Activated T-cell treated with anti-CD3 and anti-CD28 coated beads, Interleukin-2, amount 50 U/mL, for 48 hours (primary cell): ENCODE data around the gene MCCD1.

Source experiments
- DNase-seq, 2 experiments: peaks; one replicate each; pipeline ENCODE4 v3.0.0-alpha.2; 2020

MCCD1 gene

DNA sequence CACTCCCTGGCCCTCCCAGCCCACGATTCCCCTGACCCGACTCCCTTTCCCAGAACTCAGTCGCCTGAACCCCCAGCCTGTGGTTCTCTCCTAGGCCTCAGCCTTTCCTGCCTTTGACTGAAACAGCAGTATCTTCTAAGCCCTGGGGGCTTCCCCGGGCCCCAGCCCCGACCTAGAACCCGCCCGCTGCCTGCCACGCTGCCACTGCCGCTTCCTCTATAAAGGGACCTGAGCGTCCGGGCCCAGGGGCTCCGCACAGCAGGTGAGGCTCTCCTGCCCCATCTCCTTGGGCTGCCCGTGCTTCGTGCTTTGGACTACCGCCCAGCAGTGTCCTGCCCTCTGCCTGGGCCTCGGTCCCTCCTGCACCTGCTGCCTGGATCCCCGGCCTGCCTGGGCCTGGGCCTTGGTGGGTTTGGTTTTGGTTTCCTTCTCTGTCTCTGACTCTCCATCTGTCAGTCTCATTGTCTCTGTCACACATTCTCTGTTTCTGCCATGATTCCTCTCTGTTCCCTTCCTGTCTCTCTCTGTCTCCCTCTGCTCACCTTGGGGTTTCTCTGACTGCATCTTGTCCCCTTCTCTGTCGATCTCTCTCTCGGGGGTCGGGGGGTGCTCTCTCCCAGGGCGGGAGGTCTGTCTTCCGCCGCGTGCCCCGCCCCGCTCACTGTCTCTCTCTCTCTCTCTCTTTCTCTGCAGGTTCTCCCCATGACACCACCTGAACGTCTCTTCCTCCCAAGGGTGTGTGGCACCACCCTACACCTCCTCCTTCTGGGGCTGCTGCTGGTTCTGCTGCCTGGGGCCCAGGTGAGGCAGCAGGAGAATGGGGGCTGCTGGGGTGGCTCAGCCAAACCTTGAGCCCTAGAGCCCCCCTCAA lies 43.5 kb downstream of the MCCD1 start, which contains the start of gene LTA:
LTA (plus strand) TSS at position 249 of the 871 bp plus-strand sequence; CDS start at position 703, 454 bp downstream.
- DNase-seq = peak; percentile 90 to 92

DNA sequence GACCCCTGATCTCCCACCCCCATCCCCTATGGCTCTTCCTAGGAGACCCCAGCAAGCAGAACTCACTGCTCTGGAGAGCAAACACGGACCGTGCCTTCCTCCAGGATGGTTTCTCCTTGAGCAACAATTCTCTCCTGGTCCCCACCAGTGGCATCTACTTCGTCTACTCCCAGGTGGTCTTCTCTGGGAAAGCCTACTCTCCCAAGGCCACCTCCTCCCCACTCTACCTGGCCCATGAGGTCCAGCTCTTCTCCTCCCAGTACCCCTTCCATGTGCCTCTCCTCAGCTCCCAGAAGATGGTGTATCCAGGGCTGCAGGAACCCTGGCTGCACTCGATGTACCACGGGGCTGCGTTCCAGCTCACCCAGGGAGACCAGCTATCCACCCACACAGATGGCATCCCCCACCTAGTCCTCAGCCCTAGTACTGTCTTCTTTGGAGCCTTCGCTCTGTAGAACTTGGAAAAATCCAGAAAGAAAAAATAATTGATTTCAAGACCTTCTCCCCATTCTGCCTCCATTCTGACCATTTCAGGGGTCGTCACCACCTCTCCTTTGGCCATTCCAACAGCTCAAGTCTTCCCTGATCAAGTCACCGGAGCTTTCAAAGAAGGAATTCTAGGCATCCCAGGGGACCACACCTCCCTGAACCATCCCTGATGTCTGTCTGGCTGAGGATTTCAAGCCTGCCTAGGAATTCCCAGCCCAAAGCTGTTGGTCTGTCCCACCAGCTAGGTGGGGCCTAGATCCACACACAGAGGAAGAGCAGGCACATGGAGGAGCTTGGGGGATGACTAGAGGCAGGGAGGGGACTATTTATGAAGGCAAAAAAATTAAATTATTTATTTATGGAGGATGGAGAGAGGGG lies 44.7 kb downstream of the MCCD1 start:
- peak in 1 of 2 experiments; percentile 47 for DNase-seq

DNA sequence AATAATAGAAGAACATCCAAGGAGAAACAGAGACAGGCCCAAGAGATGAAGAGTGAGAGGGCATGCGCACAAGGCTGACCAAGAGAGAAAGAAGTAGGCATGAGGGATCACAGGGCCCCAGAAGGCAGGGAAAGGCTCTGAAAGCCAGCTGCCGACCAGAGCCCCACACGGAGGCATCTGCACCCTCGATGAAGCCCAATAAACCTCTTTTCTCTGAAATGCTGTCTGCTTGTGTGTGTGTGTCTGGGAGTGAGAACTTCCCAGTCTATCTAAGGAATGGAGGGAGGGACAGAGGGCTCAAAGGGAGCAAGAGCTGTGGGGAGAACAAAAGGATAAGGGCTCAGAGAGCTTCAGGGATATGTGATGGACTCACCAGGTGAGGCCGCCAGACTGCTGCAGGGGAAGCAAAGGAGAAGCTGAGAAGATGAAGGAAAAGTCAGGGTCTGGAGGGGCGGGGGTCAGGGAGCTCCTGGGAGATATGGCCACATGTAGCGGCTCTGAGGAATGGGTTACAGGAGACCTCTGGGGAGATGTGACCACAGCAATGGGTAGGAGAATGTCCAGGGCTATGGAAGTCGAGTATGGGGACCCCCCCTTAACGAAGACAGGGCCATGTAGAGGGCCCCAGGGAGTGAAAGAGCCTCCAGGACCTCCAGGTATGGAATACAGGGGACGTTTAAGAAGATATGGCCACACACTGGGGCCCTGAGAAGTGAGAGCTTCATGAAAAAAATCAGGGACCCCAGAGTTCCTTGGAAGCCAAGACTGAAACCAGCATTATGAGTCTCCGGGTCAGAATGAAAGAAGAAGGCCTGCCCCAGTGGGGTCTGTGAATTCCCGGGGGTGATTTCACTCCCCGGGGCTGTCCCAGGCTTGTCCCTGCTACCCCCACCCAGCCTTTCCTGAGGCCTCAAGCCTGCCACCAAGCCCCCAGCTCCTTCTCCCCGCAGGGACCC lies 45.6 kb downstream of the MCCD1 start:
- DNase-seq = peak; percentile 76 to 78

DNA sequence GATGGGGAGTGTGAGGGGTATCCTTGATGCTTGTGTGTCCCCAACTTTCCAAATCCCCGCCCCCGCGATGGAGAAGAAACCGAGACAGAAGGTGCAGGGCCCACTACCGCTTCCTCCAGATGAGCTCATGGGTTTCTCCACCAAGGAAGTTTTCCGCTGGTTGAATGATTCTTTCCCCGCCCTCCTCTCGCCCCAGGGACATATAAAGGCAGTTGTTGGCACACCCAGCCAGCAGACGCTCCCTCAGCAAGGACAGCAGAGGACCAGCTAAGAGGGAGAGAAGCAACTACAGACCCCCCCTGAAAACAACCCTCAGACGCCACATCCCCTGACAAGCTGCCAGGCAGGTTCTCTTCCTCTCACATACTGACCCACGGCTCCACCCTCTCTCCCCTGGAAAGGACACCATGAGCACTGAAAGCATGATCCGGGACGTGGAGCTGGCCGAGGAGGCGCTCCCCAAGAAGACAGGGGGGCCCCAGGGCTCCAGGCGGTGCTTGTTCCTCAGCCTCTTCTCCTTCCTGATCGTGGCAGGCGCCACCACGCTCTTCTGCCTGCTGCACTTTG lies 46.7 kb downstream of the MCCD1 start, which contains the start of gene TNF:
TNF (plus strand) TSS at position 231 of the 567 bp plus-strand sequence; CDS start at position 408, 177 bp downstream.
- DNase-seq = peak; percentile 92 to 93

DNA sequence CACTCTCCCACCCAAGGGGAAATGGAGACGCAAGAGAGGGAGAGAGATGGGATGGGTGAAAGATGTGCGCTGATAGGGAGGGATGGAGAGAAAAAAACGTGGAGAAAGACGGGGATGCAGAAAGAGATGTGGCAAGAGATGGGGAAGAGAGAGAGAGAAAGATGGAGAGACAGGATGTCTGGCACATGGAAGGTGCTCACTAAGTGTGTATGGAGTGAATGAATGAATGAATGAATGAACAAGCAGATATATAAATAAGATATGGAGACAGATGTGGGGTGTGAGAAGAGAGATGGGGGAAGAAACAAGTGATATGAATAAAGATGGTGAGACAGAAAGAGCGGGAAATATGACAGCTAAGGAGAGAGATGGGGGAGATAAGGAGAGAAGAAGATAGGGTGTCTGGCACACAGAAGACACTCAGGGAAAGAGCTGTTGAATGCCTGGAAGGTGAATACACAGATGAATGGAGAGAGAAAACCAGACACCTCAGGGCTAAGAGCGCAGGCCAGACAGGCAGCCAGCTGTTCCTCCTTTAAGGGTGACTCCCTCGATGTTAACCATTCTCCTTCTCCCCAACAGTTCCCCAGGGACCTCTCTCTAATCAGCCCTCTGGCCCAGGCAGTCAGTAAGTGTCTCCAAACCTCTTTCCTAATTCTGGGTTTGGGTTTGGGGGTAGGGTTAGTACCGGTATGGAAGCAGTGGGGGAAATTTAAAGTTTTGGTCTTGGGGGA lies 47.4 kb downstream of the MCCD1 start:
- DNase-seq = peak in 1 of 2 experiments; percentile 43

DNA sequence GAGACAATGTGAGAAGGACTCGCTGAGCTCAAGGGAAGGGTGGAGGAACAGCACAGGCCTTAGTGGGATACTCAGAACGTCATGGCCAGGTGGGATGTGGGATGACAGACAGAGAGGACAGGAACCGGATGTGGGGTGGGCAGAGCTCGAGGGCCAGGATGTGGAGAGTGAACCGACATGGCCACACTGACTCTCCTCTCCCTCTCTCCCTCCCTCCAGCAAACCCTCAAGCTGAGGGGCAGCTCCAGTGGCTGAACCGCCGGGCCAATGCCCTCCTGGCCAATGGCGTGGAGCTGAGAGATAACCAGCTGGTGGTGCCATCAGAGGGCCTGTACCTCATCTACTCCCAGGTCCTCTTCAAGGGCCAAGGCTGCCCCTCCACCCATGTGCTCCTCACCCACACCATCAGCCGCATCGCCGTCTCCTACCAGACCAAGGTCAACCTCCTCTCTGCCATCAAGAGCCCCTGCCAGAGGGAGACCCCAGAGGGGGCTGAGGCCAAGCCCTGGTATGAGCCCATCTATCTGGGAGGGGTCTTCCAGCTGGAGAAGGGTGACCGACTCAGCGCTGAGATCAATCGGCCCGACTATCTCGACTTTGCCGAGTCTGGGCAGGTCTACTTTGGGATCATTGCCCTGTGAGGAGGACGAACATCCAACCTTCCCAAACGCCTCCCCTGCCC lies 48.3 kb downstream of the MCCD1 start:
- peak; percentile 70 to 71 for DNase-seq

DNA sequence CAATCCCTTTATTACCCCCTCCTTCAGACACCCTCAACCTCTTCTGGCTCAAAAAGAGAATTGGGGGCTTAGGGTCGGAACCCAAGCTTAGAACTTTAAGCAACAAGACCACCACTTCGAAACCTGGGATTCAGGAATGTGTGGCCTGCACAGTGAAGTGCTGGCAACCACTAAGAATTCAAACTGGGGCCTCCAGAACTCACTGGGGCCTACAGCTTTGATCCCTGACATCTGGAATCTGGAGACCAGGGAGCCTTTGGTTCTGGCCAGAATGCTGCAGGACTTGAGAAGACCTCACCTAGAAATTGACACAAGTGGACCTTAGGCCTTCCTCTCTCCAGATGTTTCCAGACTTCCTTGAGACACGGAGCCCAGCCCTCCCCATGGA lies 48.8 kb downstream of the MCCD1 start:
- no peak for DNase-seq

DNA sequence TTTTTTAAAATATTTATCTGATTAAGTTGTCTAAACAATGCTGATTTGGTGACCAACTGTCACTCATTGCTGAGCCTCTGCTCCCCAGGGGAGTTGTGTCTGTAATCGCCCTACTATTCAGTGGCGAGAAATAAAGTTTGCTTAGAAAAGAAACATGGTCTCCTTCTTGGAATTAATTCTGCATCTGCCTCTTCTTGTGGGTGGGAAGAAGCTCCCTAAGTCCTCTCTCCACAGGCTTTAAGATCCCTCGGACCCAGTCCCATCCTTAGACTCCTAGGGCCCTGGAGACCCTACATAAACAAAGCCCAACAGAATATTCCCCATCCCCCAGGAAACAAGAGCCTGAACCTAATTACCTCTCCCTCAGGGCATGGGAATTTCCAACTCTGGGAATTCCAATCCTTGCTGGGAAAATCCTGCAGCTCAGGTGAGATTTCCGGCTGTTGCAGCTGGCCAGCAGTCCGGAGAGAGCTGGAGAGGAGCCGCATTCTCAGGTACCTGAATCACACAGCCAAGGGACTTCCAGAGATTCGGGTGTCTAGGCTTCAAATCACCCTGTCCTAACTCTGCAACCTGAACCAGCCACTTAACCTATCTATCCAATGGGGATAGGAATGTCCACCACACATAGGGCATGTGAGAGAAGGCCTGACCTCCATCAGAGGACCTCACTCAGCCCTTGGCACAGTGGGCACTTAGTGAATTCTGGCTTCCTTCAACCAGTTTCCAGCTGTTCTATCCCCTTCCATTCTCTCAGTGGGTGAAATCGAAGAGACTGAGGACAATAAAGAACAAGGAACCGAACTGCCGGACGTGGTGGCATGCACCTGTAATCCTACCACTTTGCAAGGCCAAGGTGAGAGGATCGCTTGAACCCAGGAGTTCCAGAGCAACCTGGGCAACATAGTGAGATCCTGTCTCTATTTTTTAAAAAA lies 49.7 kb downstream of the MCCD1 start:
- DNase-seq = peak in 1 of 2 experiments; percentile 61

DNA sequence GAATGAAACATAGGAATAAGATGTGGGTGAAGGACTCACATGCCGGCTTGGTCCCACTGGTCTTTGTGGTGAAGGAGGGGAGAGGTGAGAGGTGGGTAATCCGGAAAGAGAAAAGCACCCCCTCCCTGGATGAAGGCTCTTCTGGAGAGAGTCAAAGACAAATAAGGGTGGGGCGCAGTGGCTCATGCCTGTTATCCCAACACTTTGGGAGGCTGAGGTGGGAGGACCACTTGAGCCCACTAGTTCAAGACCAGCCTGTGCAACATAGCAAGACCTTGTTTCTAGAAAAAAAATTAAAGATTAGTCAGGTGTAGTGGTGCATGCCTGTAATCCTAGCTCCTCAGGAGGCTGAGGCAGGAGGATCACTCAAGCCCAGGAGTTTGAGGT lies 50.4 kb downstream of the MCCD1 start:
- peak in 1 of 2 experiments; percentile 64 for DNase-seq
